ENCODE data around the gene NUDT5.
"Not testable (repeated sequence)": the region's sequence is repeated elsewhere in the genome, so short reads cannot be mapped to it uniquely, and the experiment has no call there.

Gene NUDT5

DNA sequence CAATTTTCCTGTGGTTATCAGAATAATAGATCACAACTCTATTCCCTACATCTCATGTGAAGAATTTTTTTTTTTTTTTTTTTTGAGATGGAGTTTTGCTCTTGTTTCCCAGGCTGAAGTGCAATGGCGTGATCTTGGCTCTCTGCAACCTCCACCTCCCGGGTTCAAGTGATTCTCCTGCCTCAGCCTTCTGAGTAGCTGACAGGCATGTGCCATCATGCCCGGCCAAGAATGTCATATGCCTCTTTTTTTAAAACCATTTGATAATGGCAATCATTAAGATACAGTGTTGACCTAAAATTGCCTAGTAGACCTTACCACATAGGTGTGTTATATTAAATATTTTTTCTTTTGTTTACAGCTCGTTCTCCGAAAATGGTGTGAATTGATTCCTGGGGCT lies 39.0 kb upstream of the NUDT5 start:
- not testable (repeated sequence) for H3K18ac ChIP-seq (ENCODE audit: low read length); H2AFZ ChIP-seq (ENCODE audit: low read length); H3K9ac ChIP-seq (ENCODE audit: low read depth, low read length, poor library complexity); H3K23ac ChIP-seq (ENCODE audit: low read depth, low read length, poor library complexity); H3K4me3 ChIP-seq (ENCODE audit: low read length in 2 of 2); H4K8ac ChIP-seq (ENCODE audit: low read depth, low read length); H3K27ac ChIP-seq (replicated peaks; ENCODE audit: low read length); H2BK5ac ChIP-seq (ENCODE audit: low read length); H3K14ac ChIP-seq (ENCODE audit: low read length); H2BK120ac ChIP-seq (ENCODE audit: low read depth, low read length); H3K9me3 ChIP-seq (replicated peaks in 1 of 2; ENCODE audit: control insufficient read depth in 2 of 2, insufficient read depth in 1 of 2, low read depth in 1 of 2, low read length in 2 of 2); H2BK15ac ChIP-seq (ENCODE audit: low read length); DNase-seq (ENCODE audit: low spot score); H2AK5ac ChIP-seq (ENCODE audit: low read depth, low read length); H3K4me1 ChIP-seq (ENCODE audit: control insufficient read depth in 2 of 2, insufficient read depth in 1 of 2, low read depth in 1 of 2, low read length in 2 of 2); H3K4ac ChIP-seq (ENCODE audit: low read length); H4K91ac ChIP-seq (ENCODE audit: low read depth, low read length, poor library complexity); H3K4me2 ChIP-seq (ENCODE audit: insufficient read depth, low read length, poor library complexity, severe bottlenecking); H2BK12ac ChIP-seq (ENCODE audit: low read length); H3K27me3 ChIP-seq (ENCODE audit: control insufficient read depth in 3 of 3, insufficient read depth in 3 of 3, low read depth in 1 of 3, low read length in 3 of 3); H3K79me1 ChIP-seq (ENCODE audit: low read depth, low read length)
- H3K36me3 ChIP-seq (replicated peaks in 1 of 2; ENCODE audit: control insufficient read depth in 2 of 2, insufficient read depth in 2 of 2, low read length in 2 of 2), result peaks cover 18 to 96% of the 10 kb centered on the region in 2 donors
- WGBS, 2 donors (ENCODE audit: extremely low coverage in 2 of 2, insufficient read length in 2 of 2, insufficient replicate concordance in 1 of 2), result no CpG with 5 or more reads among the region's 5 CpGs

DNA sequence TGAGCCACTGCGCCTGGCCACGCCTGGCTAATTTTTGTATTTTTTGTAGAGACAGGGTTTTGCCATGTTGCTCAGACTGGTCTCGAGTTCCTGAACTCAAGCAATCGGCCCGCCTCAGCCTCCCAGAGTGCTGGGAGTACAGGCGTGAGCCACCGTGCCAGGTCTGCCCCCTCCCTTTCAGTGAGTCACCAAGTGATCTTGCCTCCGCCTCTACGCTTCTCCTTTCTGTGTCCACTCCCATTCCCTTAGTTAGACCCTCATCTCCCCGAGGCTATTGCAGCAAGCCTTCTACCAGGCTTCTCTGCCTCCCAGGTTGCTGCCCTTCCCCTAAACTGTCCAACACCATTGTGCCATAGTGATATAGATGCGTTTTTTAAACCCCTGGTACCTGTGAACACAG lies 33.2 kb upstream of the NUDT5 start:
- H2AFZ ChIP-seq (ENCODE audit: low read length), result no peak overlapping the region
- no peak overlapping the region for H3K14ac ChIP-seq (ENCODE audit: low read length)
- no peak overlapping the region for H3K18ac ChIP-seq (ENCODE audit: low read length)
- no peaks in the 10 kb centered on the region for H3K4me1 ChIP-seq (ENCODE audit: control insufficient read depth in 2 of 2, insufficient read depth in 1 of 2, low read depth in 1 of 2, low read length in 2 of 2)
- no peak overlapping the region for H3K4me3 ChIP-seq (ENCODE audit: low read length in 2 of 2)
- WGBS, 2 donors (ENCODE audit: extremely low coverage in 2 of 2, insufficient read length in 2 of 2, insufficient replicate concordance in 1 of 2), result no CpG with 5 or more reads among the region's 11 CpGs
- H3K79me1 ChIP-seq (ENCODE audit: low read depth, low read length), result peaks cover 5% of the 10 kb centered on the region
- no peak overlapping the region for H2BK120ac ChIP-seq (ENCODE audit: low read depth, low read length)
- no peak overlapping the region for H2AK5ac ChIP-seq (ENCODE audit: low read depth, low read length)
- no peak overlapping the region for H2BK5ac ChIP-seq (ENCODE audit: low read length)
- no peak overlapping the region for H2BK12ac ChIP-seq (ENCODE audit: low read length)
- no peaks in the 10 kb centered on the region for H3K27me3 ChIP-seq (ENCODE audit: control insufficient read depth in 3 of 3, insufficient read depth in 3 of 3, low read depth in 1 of 3, low read length in 3 of 3)
- H3K23ac ChIP-seq (ENCODE audit: low read depth, low read length, poor library complexity), result no peak overlapping the region
- no peak for DNase-seq (ENCODE audit: low spot score)
- no peak overlapping the region for H3K4me2 ChIP-seq (ENCODE audit: insufficient read depth, low read length, poor library complexity, severe bottlenecking)
- no peak overlapping the region for H3K27ac ChIP-seq (replicated peaks; ENCODE audit: low read length)
- no peak overlapping the region for H4K8ac ChIP-seq (ENCODE audit: low read depth, low read length)
- no peak overlapping the region for H3K4ac ChIP-seq (ENCODE audit: low read length)
- H4K91ac ChIP-seq (ENCODE audit: low read depth, low read length, poor library complexity), result no peak overlapping the region
- peaks cover 2% of the 10 kb centered on the region in 2 donors for H3K9me3 ChIP-seq (replicated peaks in 1 of 2; ENCODE audit: control insufficient read depth in 2 of 2, insufficient read depth in 1 of 2, low read depth in 1 of 2, low read length in 2 of 2)
- no peak overlapping the region for H3K9ac ChIP-seq (ENCODE audit: low read depth, low read length, poor library complexity)
- H2BK15ac ChIP-seq (ENCODE audit: low read length), result no peak overlapping the region
- H3K36me3 ChIP-seq (replicated peaks in 1 of 2; ENCODE audit: control insufficient read depth in 2 of 2, insufficient read depth in 2 of 2, low read length in 2 of 2), result peaks cover 10 to 81% of the 10 kb centered on the region in 2 donors

GRCh38 chr10:12226438-12226837 lies 30.7 kb upstream of the NUDT5 start:
- not testable (repeated sequence) for H3K27me3 ChIP-seq (ENCODE audit: control insufficient read depth in 3 of 3, insufficient read depth in 3 of 3, low read depth in 1 of 3, low read length in 3 of 3); H3K4me3 ChIP-seq (ENCODE audit: low read length in 2 of 2); H3K14ac ChIP-seq (ENCODE audit: low read length); H3K9me3 ChIP-seq (replicated peaks in 1 of 2; ENCODE audit: control insufficient read depth in 2 of 2, insufficient read depth in 1 of 2, low read depth in 1 of 2, low read length in 2 of 2); H2AK5ac ChIP-seq (ENCODE audit: low read depth, low read length); H3K18ac ChIP-seq (ENCODE audit: low read length); H3K4ac ChIP-seq (ENCODE audit: low read length); H2BK120ac ChIP-seq (ENCODE audit: low read depth, low read length); H2BK5ac ChIP-seq (ENCODE audit: low read length); H3K4me1 ChIP-seq (ENCODE audit: control insufficient read depth in 2 of 2, insufficient read depth in 1 of 2, low read depth in 1 of 2, low read length in 2 of 2); H3K9ac ChIP-seq (ENCODE audit: low read depth, low read length, poor library complexity); H2AFZ ChIP-seq (ENCODE audit: low read length); DNase-seq (ENCODE audit: low spot score); H2BK12ac ChIP-seq (ENCODE audit: low read length); H2BK15ac ChIP-seq (ENCODE audit: low read length); H4K91ac ChIP-seq (ENCODE audit: low read depth, low read length, poor library complexity); H4K8ac ChIP-seq (ENCODE audit: low read depth, low read length); H3K79me1 ChIP-seq (ENCODE audit: low read depth, low read length); H3K27ac ChIP-seq (replicated peaks; ENCODE audit: low read length); H3K23ac ChIP-seq (ENCODE audit: low read depth, low read length, poor library complexity); H3K4me2 ChIP-seq (ENCODE audit: insufficient read depth, low read length, poor library complexity, severe bottlenecking)
- no CpG with 5 or more reads among the region's 28 CpGs for WGBS, 2 donors (ENCODE audit: extremely low coverage in 2 of 2, insufficient read length in 2 of 2, insufficient replicate concordance in 1 of 2)
- peaks cover 15 to 79% of the 10 kb centered on the region in 2 donors for H3K36me3 ChIP-seq (replicated peaks in 1 of 2; ENCODE audit: control insufficient read depth in 2 of 2, insufficient read depth in 2 of 2, low read length in 2 of 2)

DNA sequence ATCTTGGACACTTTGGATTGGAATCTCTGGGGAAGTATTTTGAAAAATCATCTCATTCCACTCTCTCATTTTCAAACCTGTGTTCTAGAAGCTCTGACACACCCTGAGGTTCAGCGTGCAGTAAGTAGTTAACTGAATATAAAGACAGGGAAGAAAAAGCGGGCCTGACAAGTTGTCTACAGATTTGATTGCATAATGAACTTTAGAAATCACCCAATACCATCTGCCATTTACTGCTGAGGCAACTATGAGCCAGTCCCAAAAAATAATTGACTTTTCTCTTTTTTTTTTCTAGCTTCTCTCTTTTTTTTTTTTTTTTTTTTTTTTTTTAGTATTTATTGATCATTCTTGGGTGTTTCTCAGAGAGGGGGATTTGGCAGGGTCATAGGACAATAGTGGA lies 29.8 kb upstream of the NUDT5 start:
- H3K4me3 ChIP-seq (ENCODE audit: low read length in 2 of 2), result no peak overlapping the region
- no peak overlapping the region for H2BK120ac ChIP-seq (ENCODE audit: low read depth, low read length)
- no peak overlapping the region for H3K4me2 ChIP-seq (ENCODE audit: insufficient read depth, low read length, poor library complexity, severe bottlenecking)
- no peaks in the 10 kb centered on the region for H3K4me1 ChIP-seq (ENCODE audit: control insufficient read depth in 2 of 2, insufficient read depth in 1 of 2, low read depth in 1 of 2, low read length in 2 of 2)
- H4K91ac ChIP-seq (ENCODE audit: low read depth, low read length, poor library complexity), result no peak overlapping the region
- H4K8ac ChIP-seq (ENCODE audit: low read depth, low read length), result no peak overlapping the region
- no CpG with 5 or more reads among the region's 2 CpGs for WGBS, 2 donors (ENCODE audit: extremely low coverage in 2 of 2, insufficient read length in 2 of 2, insufficient replicate concordance in 1 of 2)
- no peak overlapping the region for H2BK5ac ChIP-seq (ENCODE audit: low read length)
- H3K18ac ChIP-seq (ENCODE audit: low read length), result no peak overlapping the region
- H3K9ac ChIP-seq (ENCODE audit: low read depth, low read length, poor library complexity), result no peak overlapping the region
- no peak overlapping the region for H3K14ac ChIP-seq (ENCODE audit: low read length)
- no peak overlapping the region for H3K4ac ChIP-seq (ENCODE audit: low read length)
- H2AFZ ChIP-seq (ENCODE audit: low read length), result no peak overlapping the region
- H2AK5ac ChIP-seq (ENCODE audit: low read depth, low read length), result no peak overlapping the region
- H3K27me3 ChIP-seq (ENCODE audit: control insufficient read depth in 3 of 3, insufficient read depth in 3 of 3, low read depth in 1 of 3, low read length in 3 of 3), result no peaks in the 10 kb centered on the region
- no peak overlapping the region for H3K23ac ChIP-seq (ENCODE audit: low read depth, low read length, poor library complexity)
- peaks cover 18 to 76% of the 10 kb centered on the region in 2 donors for H3K36me3 ChIP-seq (replicated peaks in 1 of 2; ENCODE audit: control insufficient read depth in 2 of 2, insufficient read depth in 2 of 2, low read length in 2 of 2)
- no peak for DNase-seq (ENCODE audit: low spot score)
- peaks cover 2 to 8% of the 10 kb centered on the region in 2 donors for H3K9me3 ChIP-seq (replicated peaks in 1 of 2; ENCODE audit: control insufficient read depth in 2 of 2, insufficient read depth in 1 of 2, low read depth in 1 of 2, low read length in 2 of 2)
- no peak overlapping the region for H3K27ac ChIP-seq (replicated peaks; ENCODE audit: low read length)
- H2BK15ac ChIP-seq (ENCODE audit: low read length), result no peak overlapping the region
- no peak overlapping the region for H2BK12ac ChIP-seq (ENCODE audit: low read length)
- H3K79me1 ChIP-seq (ENCODE audit: low read depth, low read length), result peaks cover 5% of the 10 kb centered on the region
